ENCODE data around the gene SP3.

DNA sequence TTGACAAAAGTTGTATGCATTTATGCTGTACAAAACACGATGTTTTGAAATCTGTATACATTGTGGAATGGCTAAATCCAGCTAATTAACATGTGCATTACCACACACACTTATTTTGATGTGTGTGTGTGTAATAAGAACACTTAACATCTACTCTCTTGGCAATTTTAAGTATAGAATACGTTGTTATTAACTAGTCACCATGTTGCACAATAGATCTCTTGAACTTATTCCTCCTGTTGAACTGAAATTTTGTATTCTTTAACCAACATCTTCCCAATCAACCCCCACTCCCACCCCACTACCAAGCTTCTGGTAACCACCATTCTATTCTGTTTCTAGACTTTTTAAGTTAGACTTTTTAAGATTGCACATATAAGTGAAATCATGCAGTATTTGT, 16.3 kb upstream of the SP3 start:
- TF ChIP-seq, protein P1, sequence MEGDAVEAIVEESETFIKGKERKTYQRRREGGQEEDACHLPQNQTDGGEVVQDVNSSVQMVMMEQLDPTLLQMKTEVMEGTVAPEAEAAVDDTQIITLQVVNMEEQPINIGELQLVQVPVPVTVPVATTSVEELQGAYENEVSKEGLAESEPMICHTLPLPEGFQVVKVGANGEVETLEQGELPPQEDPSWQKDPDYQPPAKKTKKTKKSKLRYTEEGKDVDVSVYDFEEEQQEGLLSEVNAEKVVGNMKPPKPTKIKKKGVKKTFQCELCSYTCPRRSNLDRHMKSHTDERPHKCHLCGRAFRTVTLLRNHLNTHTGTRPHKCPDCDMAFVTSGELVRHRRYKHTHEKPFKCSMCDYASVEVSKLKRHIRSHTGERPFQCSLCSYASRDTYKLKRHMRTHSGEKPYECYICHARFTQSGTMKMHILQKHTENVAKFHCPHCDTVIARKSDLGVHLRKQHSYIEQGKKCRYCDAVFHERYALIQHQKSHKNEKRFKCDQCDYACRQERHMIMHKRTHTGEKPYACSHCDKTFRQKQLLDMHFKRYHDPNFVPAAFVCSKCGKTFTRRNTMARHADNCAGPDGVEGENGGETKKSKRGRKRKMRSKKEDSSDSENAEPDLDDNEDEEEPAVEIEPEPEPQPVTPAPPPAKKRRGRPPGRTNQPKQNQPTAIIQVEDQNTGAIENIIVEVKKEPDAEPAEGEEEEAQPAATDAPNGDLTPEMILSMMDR (IDR thresholded peaks at IDR 0.05), result no peak
- no peak for TF ChIP-seq POLR2A (IDR thresholded peaks at IDR 0.05)
